GM23338 (cell line): ENCODE measurements around the gene GUCY2F. TPM values are rescaled to one million over a fixed set of nuclear protein-coding genes. Genes with fewer than 3 reads are reported as not detected.

Experiments
- ATAC-seq: fragments of 200-7000 bp; cut with Tn5 transposase; 3 replicates; pipeline ENCODE4 v1.9.1; 2020
- DNase-seq: peaks from one replicate; pipeline ENCODE4 v3.0.0-alpha.2; 2015; ENCODE audit warnings: low spot score
- H2AFZ ChIP-seq: fragments of 200-600 bp; sonication (generic); 2 replicates; pipeline ENCODE4 v1.8.0; 2016; ENCODE audit warnings: antibody characterized with exemption, mild to moderate bottlenecking, moderate library complexity
- H3F3A ChIP-seq: fragments of 200-600 bp; sonication (generic); replicated peaks from 2 replicates; pipeline ENCODE4 v1.8.0; 2017; ENCODE audit warnings: antibody characterized with exemption, mixed run types, low read depth
- H3K27ac ChIP-seq: fragments of 200-600 bp; sonication (generic); 2 replicates; pipeline ENCODE4 v1.6.1; 2016; ENCODE audit warnings: low read depth
- H3K27me3 ChIP-seq: fragments of 200-600 bp; sonication (generic); 2 replicates; pipeline ENCODE4 v1.8.0; 2016; ENCODE audit warnings: mild to moderate bottlenecking, mixed run types, moderate library complexity; ENCODE audit not compliant: insufficient read depth
- H3K36me3 ChIP-seq: fragments of 200-600 bp; sonication (generic); 2 replicates; pipeline ENCODE4 v1.8.0; 2016; ENCODE audit warnings: mild to moderate bottlenecking; ENCODE audit not compliant: insufficient read depth
- H3K4me1 ChIP-seq: fragments of 200-600 bp; sonication (generic); 2 replicates; pipeline ENCODE4 v1.8.0; 2016; ENCODE audit warnings: mild to moderate bottlenecking, moderate library complexity; ENCODE audit not compliant: insufficient read depth
- H3K4me2 ChIP-seq: fragments of 200-600 bp; sonication (generic); 2 replicates; pipeline ENCODE4 v1.7.1; 2017; ENCODE audit warnings: mixed run types
- H3K4me3 ChIP-seq: fragments of 200-600 bp; sonication (generic); 2 replicates; pipeline ENCODE4 v1.6.1; 2016; ENCODE audit warnings: mixed run types
- H3K79me2 ChIP-seq: fragments of 200-600 bp; sonication (generic); replicated peaks from 2 replicates; pipeline ENCODE4 v1.8.0; 2017; ENCODE audit warnings: mild to moderate bottlenecking; ENCODE audit not compliant: insufficient read depth
- H3K9me2 ChIP-seq: fragments of 200-600 bp; sonication (generic); 2 replicates; pipeline ENCODE4 v1.8.0; 2017; ENCODE audit not compliant: insufficient read depth
- H4K20me1 ChIP-seq: fragments of 200-600 bp; sonication (generic); replicated peaks from 2 replicates; pipeline ENCODE4 v1.8.0; 2017; ENCODE audit warnings: mild to moderate bottlenecking; ENCODE audit not compliant: insufficient read depth
- H3K27ac Mint-ChIP-seq: 2 replicates; pipeline ENCODE4 v1.8.0; 2020; ENCODE audit warnings: inconsistent platforms, mild to moderate bottlenecking, moderate library complexity, mixed read lengths
- H3K27me3 Mint-ChIP-seq: 3 replicates; pipeline ENCODE4 v1.8.0; 2022; ENCODE audit warnings: low read depth, mild to moderate bottlenecking, moderate library complexity, mixed read lengths, inconsistent platforms; ENCODE audit not compliant: insufficient read depth, poor library complexity
- H3K36me3 Mint-ChIP-seq: 3 replicates; pipeline ENCODE4 v1.8.0; 2021; ENCODE audit warnings: low read depth, mild to moderate bottlenecking, inconsistent platforms, moderate library complexity, mixed read lengths
- H3K4me1 Mint-ChIP-seq: 3 replicates; pipeline ENCODE4 v1.8.0; 2020; ENCODE audit warnings: mild to moderate bottlenecking, inconsistent platforms, mixed read lengths
- H3K4me3 Mint-ChIP-seq: 3 replicates; pipeline ENCODE4 v1.8.0; 2021; ENCODE audit warnings: moderate library complexity, mild to moderate bottlenecking, inconsistent platforms, mixed read lengths
- H3K9me3 Mint-ChIP-seq: 3 replicates; pipeline ENCODE4 v1.8.0; 2020; ENCODE audit warnings: moderate library complexity, mild to moderate bottlenecking, inconsistent platforms, mixed read lengths
- CREB1 ChIP-seq: fragments of 250-450 bp; sonication (Bioruptor Pico); IDR thresholded peaks from 2 replicates; pipeline ENCODE4 v1.5.0; 2020; ENCODE audit warnings: low read depth, mild to moderate bottlenecking, moderate library complexity
- CTCF ChIP-seq, 2 experiments: fragments of 200-600 bp in 1 of 2; sonication (generic) in 1 of 2; conservative IDR thresholded peaks; 2 replicates each; pipeline versions ENCODE4 v1.5.1 to v1.6.1; 2016 to 2017; ENCODE audit warnings: antibody characterized with exemption in 2 of 2, low read depth in 2 of 2, mild to moderate bottlenecking in 2 of 2, moderate library complexity in 1 of 2
- ETS1 ChIP-seq: IDR thresholded peaks from 2 replicates; pipeline ENCODE4 v1.6.1; 2016; ENCODE audit warnings: antibody characterized with exemption
- EZH2 ChIP-seq: fragments of 200-600 bp; sonication (generic); IDR thresholded peaks from one replicate; pipeline ENCODE4 v1.8.0; 2017; ENCODE audit warnings: antibody characterized with exemption, mild to moderate bottlenecking, low read depth; ENCODE audit not compliant: unreplicated experiment
- EZH2phosphoT487 ChIP-seq: fragments of 200-600 bp; sonication (generic); IDR thresholded peaks from one replicate; pipeline ENCODE4 v1.8.1; 2018; ENCODE audit warnings: antibody characterized with exemption; ENCODE audit not compliant: unreplicated experiment
- JUNB ChIP-seq: IDR thresholded peaks from one replicate; pipeline ENCODE4 v1.6.1; 2016; ENCODE audit warnings: antibody characterized with exemption; ENCODE audit not compliant: unreplicated experiment
- NANOG ChIP-seq: IDR thresholded peaks from 2 replicates; pipeline ENCODE4 v1.6.1; 2016; ENCODE audit warnings: antibody characterized with exemption, borderline replicate concordance
- POLR2AphosphoS5 ChIP-seq: IDR thresholded peaks from 2 replicates; pipeline ENCODE4 v1.6.1; 2016; ENCODE audit warnings: antibody characterized with exemption, low read depth
- REST ChIP-seq: IDR thresholded peaks from one replicate; pipeline ENCODE4 v1.6.1; 2018; ENCODE audit warnings: antibody characterized with exemption; ENCODE audit not compliant: unreplicated experiment
- STAT1 ChIP-seq: IDR thresholded peaks from one replicate; pipeline ENCODE4 v1.6.1; 2016; ENCODE audit warnings: antibody characterized with exemption; ENCODE audit not compliant: unreplicated experiment
- ZNF114 ChIP-seq: fragments of 250-450 bp; sonication (Bioruptor Pico); IDR thresholded peaks from 2 replicates; pipeline ENCODE4 v1.5.0; 2020; ENCODE audit warnings: mild to moderate bottlenecking, moderate library complexity
- ZNF331 ChIP-seq: fragments of 250-450 bp; sonication (Bioruptor Pico); IDR thresholded peaks from 2 replicates; pipeline ENCODE4 v1.5.0; 2020; ENCODE audit warnings: low read depth, mild to moderate bottlenecking, moderate library complexity
- ZNF462 ChIP-seq: fragments of 250-450 bp; sonication (Bioruptor Pico); IDR thresholded peaks from 2 replicates; pipeline ENCODE4 v1.5.0; 2020; ENCODE audit warnings: mild to moderate bottlenecking, moderate library complexity
- polyA plus RNA-seq: library from polyadenylated mRNA; unstranded; fragments of >200 nt; fragmentation: Nextera tagmentation; extraction: Ambion mirVana; gene quantifications from 2 replicates; pipeline ENCODE4 v1.2.1, GENCODE V29; 2016
- total RNA-seq: library from RNA; depleted of rRNA; stranded (reverse); fragments of >200 nt; shearing (Covaris generic); gene quantifications from 2 replicates; pipeline ENCODE4 v1.2.3, GENCODE V29; 2014

GUCY2F gene
- total and polyA plus RNA-seq, 2 experiments from 2014 or later, result 0.06 to 0.10 TPM

- H3K4me1 ChIP-seq, result peaks cover 13% of the 10 kb centered on the region
- H3K27ac ChIP-seq, result no peak overlapping the region
- H3K4me1 Mint-ChIP-seq, result peaks cover 17% of the 10 kb centered on the region
- no peaks in the 10 kb centered on the region for H3K9me2 ChIP-seq
- H3K4me3 ChIP-seq, result no peak overlapping the region
- H3K27ac Mint-ChIP-seq, result no peak overlapping the region
- no peaks in the 10 kb centered on the region for H3K79me2 ChIP-seq
- H3K27me3 Mint-ChIP-seq, result no peaks in the 10 kb centered on the region
- no peak for DNase-seq
- H3K4me3 Mint-ChIP-seq, result no peak overlapping the region
- TF ChIP-seq ETS1 (no peak), CTCF (conservative IDR thresholded peaks at IDR 0.05; ENCODE audit: low read depth in 2 of 2) (no peak), REST (no peak), ZNF462 (CRISPR knock-in tag) (no peak), NANOG (no peak), ZNF331 (CRISPR knock-in tag) (no peak), JUNB (no peak), STAT1 (no peak), EZH2phosphoT487 (no peak), CREB1 (CRISPR knock-in tag) (no peak), EZH2 (no peak), POLR2AphosphoS5 (no peak), ZNF114 (CRISPR knock-in tag) (no peak)
- H2AFZ ChIP-seq, result no peak overlapping the region
- H3K4me2 ChIP-seq, result no peak overlapping the region
- H3K36me3 ChIP-seq, result no peaks in the 10 kb centered on the region
- no peaks in the 10 kb centered on the region for H3F3A ChIP-seq
- H4K20me1 ChIP-seq, result no peaks in the 10 kb centered on the region
- H3K36me3 Mint-ChIP-seq, result no peaks in the 10 kb centered on the region
- no peak for ATAC-seq
- no peaks in the 10 kb centered on the region for H3K27me3 ChIP-seq
- no peaks in the 10 kb centered on the region for H3K9me3 Mint-ChIP-seq
These were observed 109.2 kb downstream of the GUCY2F start for GRCh38 chrX:109372716-109373115.
